IMR-90 (cell line): ENCODE results near the gene FAM53B. TPM values are rescaled to one million over a fixed set of nuclear protein-coding genes. Genes with fewer than 3 reads are reported as not detected.

Experiments
- ATAC-seq: fragments of 200-7000 bp; cut with Tn5 transposase; 2 replicates; pipeline ENCODE4 v1.9.1; 2020; ENCODE audit warnings: low read depth, mild to moderate bottlenecking, moderate library complexity
- BruUV-seq: library from RNA; stranded (reverse); fragments of 400-500 nt; replicated peaks from 2 replicates; lab custom pipeline; 2021; lab: Mats Ljungman, UMichigan
- CTCF ChIA-PET: fragments of 300-600 bp; formaldehyde crosslinking; extraction: SDS; loops from one replicate; lab custom pipeline; 2021; ENCODE audit warnings: antibody characterized with exemption; lab: Yijun Ruan, JAX
- POLR2A ChIA-PET: fragments of 300-600 bp; sonication (Branson Sonifier 250); formaldehyde crosslinking; loops from one replicate; lab custom pipeline; 2022; ENCODE audit warnings: antibody characterized with exemption; ENCODE audit not compliant: unreplicated experiment; lab: Charles Lee
- DNase-seq: peaks from one replicate; pipeline ENCODE4 v3.0.0; 2013
- H2AFZ ChIP-seq: replicated peaks from 2 replicates; pipeline ENCODE3; 2013; ENCODE audit warnings: low read length, mild to moderate bottlenecking; ENCODE audit not compliant: poor library complexity
- H2AK5ac ChIP-seq: 2 replicates; pipeline ENCODE4 v1.6.1; 2013; ENCODE audit warnings: low read depth, low read length, inconsistent platforms
- H2AK9ac ChIP-seq: replicated peaks from 2 replicates; pipeline ENCODE3; 2013; ENCODE audit warnings: mild to moderate bottlenecking, low read depth, low read length, moderate library complexity; ENCODE audit not compliant: poor library complexity
- H2BK120ac ChIP-seq: 2 replicates; pipeline ENCODE4 v1.6.1; 2013; ENCODE audit warnings: low read depth, low read length, inconsistent platforms
- H2BK15ac ChIP-seq: 3 replicates; pipeline ENCODE4 v1.6.1; 2013; ENCODE audit warnings: low read depth, low read length, inconsistent platforms
- H2BK20ac ChIP-seq: 2 replicates; pipeline ENCODE4 v1.6.1; 2013; ENCODE audit warnings: low read depth, mild to moderate bottlenecking, inconsistent platforms, low read length, moderate library complexity
- H2BK5ac ChIP-seq: 2 replicates; pipeline ENCODE4 v1.6.1; 2013; ENCODE audit warnings: mild to moderate bottlenecking, low read depth, low read length, inconsistent platforms; ENCODE audit not compliant: poor library complexity, severe bottlenecking
- H3K14ac ChIP-seq: replicated peaks from 2 replicates; pipeline ENCODE4 v1.6.1; 2013; ENCODE audit warnings: low read depth, low read length, inconsistent platforms
- H3K18ac ChIP-seq: 2 replicates; pipeline ENCODE4 v1.6.1; 2013; ENCODE audit warnings: low read depth, low read length, control low read depth
- H3K23ac ChIP-seq: 2 replicates; pipeline ENCODE4 v1.6.1; 2013; ENCODE audit warnings: low read depth, low read length, inconsistent platforms
- H3K27ac ChIP-seq: 2 replicates; pipeline ENCODE4 v1.5.1; 2013; ENCODE audit warnings: mild to moderate bottlenecking, control low read depth, low read length; ENCODE audit not compliant: insufficient read depth
- H3K27me3 ChIP-seq: 2 replicates; pipeline ENCODE4 v1.6.1; 2013; ENCODE audit warnings: low read length; ENCODE audit not compliant: control insufficient read depth, insufficient read depth
- H3K36me3 ChIP-seq: 2 replicates; pipeline ENCODE4 v1.6.1; 2013; ENCODE audit warnings: low read length, mixed read lengths; ENCODE audit not compliant: control insufficient read depth, insufficient read depth
- H3K4ac ChIP-seq: 2 replicates; pipeline ENCODE4 v1.6.1; 2013; ENCODE audit warnings: low read depth, low read length, inconsistent platforms
- H3K4me1 ChIP-seq: 2 replicates; pipeline ENCODE4 v1.6.1; 2013; ENCODE audit warnings: low read length, mixed read lengths; ENCODE audit not compliant: control insufficient read depth, insufficient read depth
- H3K4me2 ChIP-seq: 2 replicates; pipeline ENCODE4 v1.6.1; 2013; ENCODE audit warnings: low read depth, mild to moderate bottlenecking, control low read depth, low read length, moderate library complexity
- H3K4me3 ChIP-seq: 2 replicates; pipeline ENCODE4 v1.5.1; 2013; ENCODE audit warnings: low read depth, mild to moderate bottlenecking, control low read depth, low read length, moderate library complexity; ENCODE audit not compliant: insufficient read depth
- H3K56ac ChIP-seq: 2 replicates; pipeline ENCODE4 v1.6.1; 2013; ENCODE audit warnings: low read length, inconsistent platforms; ENCODE audit not compliant: insufficient read depth; ENCODE audit errors: extremely low read depth
- H3K79me1 ChIP-seq, 2 experiments: 2 replicates each; pipeline ENCODE4 v1.6.1; 2013; ENCODE audit warnings: low read length in 2 of 2, inconsistent platforms in 1 of 2, low read depth in 1 of 2
- H3K9ac ChIP-seq: 2 replicates; pipeline ENCODE4 v1.6.1; 2013; ENCODE audit warnings: low read depth, low read length, control low read depth
- H3K9me1 ChIP-seq: 2 replicates; pipeline ENCODE4 v1.6.1; 2013; ENCODE audit warnings: low read length, inconsistent platforms; ENCODE audit not compliant: insufficient read depth
- H3K9me3 ChIP-seq: 2 replicates; pipeline ENCODE4 v1.6.1; 2013; ENCODE audit warnings: low read length; ENCODE audit not compliant: control insufficient read depth, insufficient read depth
- H4K20me1 ChIP-seq: 2 replicates; pipeline ENCODE4 v1.6.1; 2013; ENCODE audit warnings: low read length, inconsistent platforms; ENCODE audit not compliant: insufficient read depth
- H4K5ac ChIP-seq: 2 replicates; pipeline ENCODE4 v1.6.1; 2013; ENCODE audit warnings: mild to moderate bottlenecking, low read depth, low read length, control low read depth
- H4K8ac ChIP-seq, 2 experiments: 2 replicates each; pipeline ENCODE4 v1.6.1; 2013; ENCODE audit warnings: low read depth in 2 of 2, low read length in 2 of 2, control low read depth in 1 of 2, inconsistent platforms in 1 of 2
- H4K91ac ChIP-seq: 2 replicates; pipeline ENCODE4 v1.6.1; 2013; ENCODE audit warnings: low read depth, low read length, inconsistent platforms; ENCODE audit not compliant: insufficient read depth
- CEBPB ChIP-seq: IDR thresholded peaks from 2 replicates; pipeline ENCODE4 v1.6.1; 2012; ENCODE audit warnings: low read depth, low read length, improper control_type of control experiment
- FOS ChIP-seq: fragments of 150-350 bp; IDR thresholded peaks from 2 replicates; pipeline ENCODE4 v1.6.1; 2016; ENCODE audit warnings: low read depth, low read length
- MAZ ChIP-seq: IDR thresholded peaks from 2 replicates; pipeline ENCODE4 v1.6.1; 2012; ENCODE audit warnings: low read depth, mild to moderate bottlenecking, low read length, improper control_type of control experiment, moderate library complexity, borderline replicate concordance
- NFE2L2 ChIP-seq: fragments of 150-350 bp; IDR thresholded peaks from 2 replicates; pipeline ENCODE4 v1.6.1; 2016; ENCODE audit warnings: low read depth, mild to moderate bottlenecking, low read length
- POLR2A ChIP-seq: IDR thresholded peaks from 2 replicates; pipeline ENCODE4 v1.6.1; 2012; ENCODE audit warnings: mild to moderate bottlenecking, low read depth, low read length
- RAD21 ChIP-seq: IDR thresholded peaks from 2 replicates; pipeline ENCODE4 v1.6.1; 2012; ENCODE audit warnings: low read length, improper control_type of control experiment
- SMC3 ChIP-seq: fragments of 150-350 bp; IDR thresholded peaks from 2 replicates; pipeline ENCODE4 v1.6.1; 2016; ENCODE audit warnings: low read depth, mild to moderate bottlenecking, antibody characterized with exemption, low read length, moderate library complexity
- WGBS, 2 experiments: methylation state at CpG; one replicate each; pipeline versions ENCODE4 v1.1.5 to v1.1.7; 2013; ENCODE audit warnings: missing lambda C conversion rate in 2 of 2; ENCODE audit not compliant: insufficient read length in 1 of 2; ENCODE audit errors: extremely low coverage in 2 of 2; 5-methylcytosine and 5-hydroxymethylcytosine counted together
- dilution Hi-C: fragments of 300-500 bp; cut with HindIII; formaldehyde crosslinking; loops from one replicate; pipeline ENCODE4 v1.14.3; 2018; ENCODE audit warnings: low sequenced_read_pairs; ENCODE audit not compliant: unreplicated experiment
- in situ Hi-C: fragments of 300-500 bp; cut with MboI; formaldehyde crosslinking; loops from 3 replicates; pipeline ENCODE4 v1.14.3; 2019; ENCODE audit warnings: low sequenced_read_pairs, inconsistent platforms, mixed read lengths
- intact Hi-C: fragments of 100-400 bp; cut with micrococcal nuclease; formaldehyde crosslinking; loops from 2 replicates; pipeline ENCODE4 v1.10.0; 2022
- polyA plus RNA-seq, 3 experiments: library from polyadenylated mRNA; depleted of rRNA; stranded (reverse); fragments of >200 nt; gene quantifications; 2 replicates each; pipeline ENCODE4 v1.2.3, GENCODE V29; 2012; ENCODE audit warnings: low replicate concordance in 1 of 3
- total RNA-seq: library from RNA; depleted of rRNA; stranded (reverse); fragments of >200 nt; gene quantifications from 2 replicates; pipeline ENCODE4 v1.2.3, GENCODE V29; 2012
- TF ChIP-seq, protein P1 (sequence below): fragments of 150-350 bp; IDR thresholded peaks from 2 replicates; pipeline ENCODE4 v1.6.1; 2017; ENCODE audit warnings: mild to moderate bottlenecking, antibody characterized with exemption, low read length, low read depth

FAM53B gene
- total and polyA plus RNA-seq, 2 of the 4 experiments (the other 2 are of a cell fraction) = 3.8 to 5.7 TPM

DNA sequence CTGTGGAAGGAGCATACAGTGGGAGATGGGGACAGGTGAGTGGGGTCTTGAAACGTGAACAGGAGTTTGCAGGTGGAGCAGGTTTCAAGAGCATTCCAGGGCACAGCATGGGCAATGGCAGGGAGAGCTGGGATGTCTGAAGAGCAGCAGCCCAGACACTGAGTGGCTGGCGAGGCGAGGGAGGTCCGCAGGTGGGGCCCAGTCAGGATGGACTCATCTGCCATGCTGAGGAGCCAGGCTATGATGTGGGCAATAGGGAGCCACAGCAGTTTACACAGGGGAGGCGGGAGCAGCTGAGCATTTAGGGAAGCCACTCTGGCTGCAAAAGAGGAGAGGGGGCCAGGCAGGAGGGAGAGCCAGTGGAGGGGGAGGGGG lies 138.7 kb downstream of the FAM53B start:
- Histone ChIP-seq H3K14ac (no peak overlapping the region), H3K27me3 (peaks cover 3% of the 10 kb centered on the region; the same call in 1 of the 2 replicates), H2BK120ac (no peak overlapping the region), H3K56ac (no peak overlapping the region), H3K36me3 (no peaks in the 10 kb centered on the region), H3K4me3 (no peak overlapping the region), H3K27ac (no peak overlapping the region), H4K91ac (no peak overlapping the region), H2AFZ (no peak overlapping the region), H2AK9ac (no peak overlapping the region), H2BK20ac (no peak overlapping the region), H2BK5ac (no peak overlapping the region), H3K23ac (no peak overlapping the region), H2BK15ac (no peak overlapping the region), H3K4me1 (no peaks in the 10 kb centered on the region), H3K9me3 (no peaks in the 10 kb centered on the region), H3K4ac (no peak overlapping the region), H3K18ac (no peak overlapping the region), H3K4me2 (no peak overlapping the region), H3K79me1 (no peaks in the 10 kb centered on the region), H3K9me1 (no peaks in the 10 kb centered on the region), H3K9ac (no peak overlapping the region), H2AK5ac (no peak overlapping the region), H4K8ac (no peak overlapping the region), H4K5ac (no peak overlapping the region), H4K20me1 (no peaks in the 10 kb centered on the region)
- WGBS, 2 experiments = 67% methylated on average over 4 of the region's 5 CpGs; no CpG with 5 or more reads in 1 of the 2 experiments
- no peak for DNase-seq
- intact Hi-C loops = loop anchor here (2.0 kb wide), 1 partner anchor 61 kb away; no protein-coding TSS in a partner anchor
- no TSS peak for BruUV-seq
- dilution Hi-C loops = no loop called here
- ATAC-seq = no peak
- ChIA-PET CTCF (interaction anchor here (0.6 kb wide), 1 partner anchor 9 kb away, joined by 3 read pairs; no protein-coding TSS in a partner anchor), POLR2A (no interaction called here)
- in situ Hi-C loops = no loop called here
- TF ChIP-seq, protein P1, sequence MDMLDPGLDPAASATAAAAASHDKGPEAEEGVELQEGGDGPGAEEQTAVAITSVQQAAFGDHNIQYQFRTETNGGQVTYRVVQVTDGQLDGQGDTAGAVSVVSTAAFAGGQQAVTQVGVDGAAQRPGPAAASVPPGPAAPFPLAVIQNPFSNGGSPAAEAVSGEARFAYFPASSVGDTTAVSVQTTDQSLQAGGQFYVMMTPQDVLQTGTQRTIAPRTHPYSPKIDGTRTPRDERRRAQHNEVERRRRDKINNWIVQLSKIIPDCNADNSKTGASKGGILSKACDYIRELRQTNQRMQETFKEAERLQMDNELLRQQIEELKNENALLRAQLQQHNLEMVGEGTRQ = no peak
- TF ChIP-seq NFE2L2 (no peak), SMC3 (no peak), MAZ (no peak), FOS (no peak), RAD21 (no peak), POLR2A (no peak), CEBPB (no peak)
